ENCODE data around the gene NTSR1. TPM values are rescaled to one million over a fixed set of nuclear protein-coding genes. Genes with fewer than 3 reads are reported as not detected.

The NTSR1 gene
- polyA plus RNA-seq, 1 donor from 2014 or later = 0.05 TPM

GRCh38 chr20:62702895-62703852 is 5.5 kb upstream of the NTSR1 start:
- H4K20me1 ChIP-seq (ENCODE audit: insufficient read depth) = no peaks in the 10 kb centered on the region
- H3K27me3 ChIP-seq (ENCODE audit: insufficient read depth, low read depth, low read length) = peaks cover 5% of the 10 kb centered on the region
- no peak overlapping the region for H3K9ac ChIP-seq (ENCODE audit: low read length)
- no peaks in the 10 kb centered on the region for H3K36me3 ChIP-seq (ENCODE audit: insufficient read depth, low read length)
- H3F3A ChIP-seq (ENCODE audit: insufficient read depth, low read length, poor library complexity, severe bottlenecking) = no peaks in the 10 kb centered on the region
- no peak overlapping the region for H3K4me2 ChIP-seq (ENCODE audit: low read length)
- no peaks in the 10 kb centered on the region for H3K79me2 ChIP-seq (replicated peaks; ENCODE audit: insufficient read depth, low read length)
- H2AFZ ChIP-seq (ENCODE audit: low read depth, low read length) = no peak overlapping the region
- no peak overlapping the region for H3K4me3 ChIP-seq (ENCODE audit: low read length)
- no peak for TF ChIP-seq EP300 (conservative IDR thresholded peaks at IDR 0.05; ENCODE audit: poor library complexity, severe bottlenecking)
- no peak for TF ChIP-seq SMC3 (conservative IDR thresholded peaks at IDR 0.05; ENCODE audit: poor library complexity)
- TF ChIP-seq, protein P1, sequence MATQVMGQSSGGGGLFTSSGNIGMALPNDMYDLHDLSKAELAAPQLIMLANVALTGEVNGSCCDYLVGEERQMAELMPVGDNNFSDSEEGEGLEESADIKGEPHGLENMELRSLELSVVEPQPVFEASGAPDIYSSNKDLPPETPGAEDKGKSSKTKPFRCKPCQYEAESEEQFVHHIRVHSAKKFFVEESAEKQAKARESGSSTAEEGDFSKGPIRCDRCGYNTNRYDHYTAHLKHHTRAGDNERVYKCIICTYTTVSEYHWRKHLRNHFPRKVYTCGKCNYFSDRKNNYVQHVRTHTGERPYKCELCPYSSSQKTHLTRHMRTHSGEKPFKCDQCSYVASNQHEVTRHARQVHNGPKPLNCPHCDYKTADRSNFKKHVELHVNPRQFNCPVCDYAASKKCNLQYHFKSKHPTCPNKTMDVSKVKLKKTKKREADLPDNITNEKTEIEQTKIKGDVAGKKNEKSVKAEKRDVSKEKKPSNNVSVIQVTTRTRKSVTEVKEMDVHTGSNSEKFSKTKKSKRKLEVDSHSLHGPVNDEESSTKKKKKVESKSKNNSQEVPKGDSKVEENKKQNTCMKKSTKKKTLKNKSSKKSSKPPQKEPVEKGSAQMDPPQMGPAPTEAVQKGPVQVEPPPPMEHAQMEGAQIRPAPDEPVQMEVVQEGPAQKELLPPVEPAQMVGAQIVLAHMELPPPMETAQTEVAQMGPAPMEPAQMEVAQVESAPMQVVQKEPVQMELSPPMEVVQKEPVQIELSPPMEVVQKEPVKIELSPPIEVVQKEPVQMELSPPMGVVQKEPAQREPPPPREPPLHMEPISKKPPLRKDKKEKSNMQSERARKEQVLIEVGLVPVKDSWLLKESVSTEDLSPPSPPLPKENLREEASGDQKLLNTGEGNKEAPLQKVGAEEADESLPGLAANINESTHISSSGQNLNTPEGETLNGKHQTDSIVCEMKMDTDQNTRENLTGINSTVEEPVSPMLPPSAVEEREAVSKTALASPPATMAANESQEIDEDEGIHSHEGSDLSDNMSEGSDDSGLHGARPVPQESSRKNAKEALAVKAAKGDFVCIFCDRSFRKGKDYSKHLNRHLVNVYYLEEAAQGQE (IDR thresholded peaks at IDR 0.05; ENCODE audit: borderline replicate concordance) = no peak
- TF ChIP-seq POLR2AphosphoS5 (IDR thresholded peaks at IDR 0.05) = no peak
- TF ChIP-seq RAD21 (conservative IDR thresholded peaks at IDR 0.05) = no peak
- no peak for TF ChIP-seq TAF1 (IDR thresholded peaks at IDR 0.05; ENCODE audit: low read depth)
- TF ChIP-seq, protein P2, sequence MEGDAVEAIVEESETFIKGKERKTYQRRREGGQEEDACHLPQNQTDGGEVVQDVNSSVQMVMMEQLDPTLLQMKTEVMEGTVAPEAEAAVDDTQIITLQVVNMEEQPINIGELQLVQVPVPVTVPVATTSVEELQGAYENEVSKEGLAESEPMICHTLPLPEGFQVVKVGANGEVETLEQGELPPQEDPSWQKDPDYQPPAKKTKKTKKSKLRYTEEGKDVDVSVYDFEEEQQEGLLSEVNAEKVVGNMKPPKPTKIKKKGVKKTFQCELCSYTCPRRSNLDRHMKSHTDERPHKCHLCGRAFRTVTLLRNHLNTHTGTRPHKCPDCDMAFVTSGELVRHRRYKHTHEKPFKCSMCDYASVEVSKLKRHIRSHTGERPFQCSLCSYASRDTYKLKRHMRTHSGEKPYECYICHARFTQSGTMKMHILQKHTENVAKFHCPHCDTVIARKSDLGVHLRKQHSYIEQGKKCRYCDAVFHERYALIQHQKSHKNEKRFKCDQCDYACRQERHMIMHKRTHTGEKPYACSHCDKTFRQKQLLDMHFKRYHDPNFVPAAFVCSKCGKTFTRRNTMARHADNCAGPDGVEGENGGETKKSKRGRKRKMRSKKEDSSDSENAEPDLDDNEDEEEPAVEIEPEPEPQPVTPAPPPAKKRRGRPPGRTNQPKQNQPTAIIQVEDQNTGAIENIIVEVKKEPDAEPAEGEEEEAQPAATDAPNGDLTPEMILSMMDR (IDR thresholded peaks at IDR 0.05; ENCODE audit: poor library complexity, severe bottlenecking) = no peak
- no peak for TF ChIP-seq EZH2 (IDR thresholded peaks at IDR 0.05; ENCODE audit: borderline replicate concordance, insufficient read depth, low read length, poor library complexity, severe bottlenecking)
- TF ChIP-seq MXI1 (conservative IDR thresholded peaks at IDR 0.05; ENCODE audit: poor library complexity, severe bottlenecking) = no peak
- H3K9me2 ChIP-seq (ENCODE audit: insufficient read depth, low read length) = no peaks in the 10 kb centered on the region
- H3K9me3 ChIP-seq (ENCODE audit: low read length) = no peaks in the 10 kb centered on the region
- H3K27ac ChIP-seq (ENCODE audit: low read length) = no peak overlapping the region

DNA sequence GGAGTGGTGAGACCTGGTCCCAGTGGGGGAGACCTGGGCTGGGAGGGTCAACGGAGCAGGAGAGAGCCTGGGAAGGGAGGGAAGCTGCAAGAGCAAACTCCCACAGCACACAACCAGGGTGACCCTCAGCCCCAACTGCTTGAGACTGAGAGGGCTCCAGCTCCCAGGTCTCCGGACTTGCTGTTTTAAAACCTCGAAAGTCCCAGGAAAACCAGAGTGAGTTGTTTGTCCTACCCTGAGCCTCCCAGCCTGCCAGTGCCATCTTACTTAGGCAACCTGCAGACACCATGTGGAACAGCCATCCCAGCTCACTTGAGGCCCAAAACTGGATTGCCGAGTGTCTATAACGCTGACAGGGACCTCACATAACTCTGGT is 4.8 kb upstream of the NTSR1 start:
- no peak overlapping the region for H3K9ac ChIP-seq (ENCODE audit: low read length)

More for the DNA sequence above, 4.8 kb upstream of the NTSR1 start:
- TF ChIP-seq, protein P1 (IDR thresholded peaks at IDR 0.05; ENCODE audit: borderline replicate concordance) = no peak
- TF ChIP-seq SMC3 (conservative IDR thresholded peaks at IDR 0.05; ENCODE audit: poor library complexity) (no peak), POLR2AphosphoS5 (IDR thresholded peaks at IDR 0.05) (no peak), EP300 (conservative IDR thresholded peaks at IDR 0.05; ENCODE audit: poor library complexity, severe bottlenecking) (no peak), MXI1 (conservative IDR thresholded peaks at IDR 0.05; ENCODE audit: poor library complexity, severe bottlenecking) (no peak), TAF1 (IDR thresholded peaks at IDR 0.05; ENCODE audit: low read depth) (no peak), EZH2 (IDR thresholded peaks at IDR 0.05; ENCODE audit: borderline replicate concordance, insufficient read depth, low read length, poor library complexity, severe bottlenecking) (no peak), RAD21 (conservative IDR thresholded peaks at IDR 0.05) (no peak)
- TF ChIP-seq, protein P2 (IDR thresholded peaks at IDR 0.05; ENCODE audit: poor library complexity, severe bottlenecking) = no peak
- Histone ChIP-seq H3K9me2 (ENCODE audit: insufficient read depth, low read length) (no peaks in the 10 kb centered on the region), H4K20me1 (ENCODE audit: insufficient read depth) (no peaks in the 10 kb centered on the region), H3K9me3 (ENCODE audit: low read length) (no peaks in the 10 kb centered on the region), H3K27ac (ENCODE audit: low read length) (no peak overlapping the region), H3K4me3 (ENCODE audit: low read length) (no peak overlapping the region), H3K27me3 (ENCODE audit: insufficient read depth, low read depth, low read length) (peaks cover 11% of the 10 kb centered on the region), H3K79me2 (replicated peaks; ENCODE audit: insufficient read depth, low read length) (no peaks in the 10 kb centered on the region), H3F3A (ENCODE audit: insufficient read depth, low read length, poor library complexity, severe bottlenecking) (no peaks in the 10 kb centered on the region), H2AFZ (ENCODE audit: low read depth, low read length) (no peak overlapping the region), H3K36me3 (ENCODE audit: insufficient read depth, low read length) (no peaks in the 10 kb centered on the region), H3K4me2 (ENCODE audit: low read length) (no peak overlapping the region)

All from neural cell (in vitro differentiated cells).